B cell (primary cell): ENCODE data around the gene TMEM132D.

ENCODE experiments used
- EZH2 ChIP-seq: IDR thresholded peaks from 2 replicates; pipeline ENCODE4 v1.6.1; 2012; ENCODE audit warnings: borderline replicate concordance, low read depth, mild to moderate bottlenecking, moderate library complexity, low read length; ENCODE audit not compliant: insufficient read depth, poor library complexity, severe bottlenecking
- TF ChIP-seq, protein P1 (sequence below): fragments of 200-600 bp; IDR thresholded peaks from one replicate; pipeline ENCODE4 v1.8.0; 2022; ENCODE audit warnings: antibody characterized with exemption, mild to moderate bottlenecking

DNA sequence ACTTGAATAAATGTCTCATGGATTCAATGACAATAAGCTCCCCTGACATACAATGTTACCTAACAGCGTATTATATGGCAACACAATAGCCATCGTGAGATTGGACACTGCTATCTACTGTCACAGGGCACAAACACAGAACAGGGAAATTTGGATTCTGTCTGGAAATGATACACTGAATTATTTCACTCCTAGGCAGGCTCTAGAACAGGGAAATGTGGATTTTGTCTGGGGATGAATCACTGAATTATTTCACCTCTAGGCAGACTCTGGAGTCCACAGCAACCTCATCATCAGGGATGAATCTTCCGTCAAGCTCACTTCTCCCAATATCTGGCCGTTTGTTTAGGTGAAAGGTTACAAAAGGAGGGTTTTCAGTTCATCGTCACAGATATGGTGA is 288.8 kb downstream of the TMEM132D start:
- no peak for TF ChIP-seq EZH2
- TF ChIP-seq, protein P1, sequence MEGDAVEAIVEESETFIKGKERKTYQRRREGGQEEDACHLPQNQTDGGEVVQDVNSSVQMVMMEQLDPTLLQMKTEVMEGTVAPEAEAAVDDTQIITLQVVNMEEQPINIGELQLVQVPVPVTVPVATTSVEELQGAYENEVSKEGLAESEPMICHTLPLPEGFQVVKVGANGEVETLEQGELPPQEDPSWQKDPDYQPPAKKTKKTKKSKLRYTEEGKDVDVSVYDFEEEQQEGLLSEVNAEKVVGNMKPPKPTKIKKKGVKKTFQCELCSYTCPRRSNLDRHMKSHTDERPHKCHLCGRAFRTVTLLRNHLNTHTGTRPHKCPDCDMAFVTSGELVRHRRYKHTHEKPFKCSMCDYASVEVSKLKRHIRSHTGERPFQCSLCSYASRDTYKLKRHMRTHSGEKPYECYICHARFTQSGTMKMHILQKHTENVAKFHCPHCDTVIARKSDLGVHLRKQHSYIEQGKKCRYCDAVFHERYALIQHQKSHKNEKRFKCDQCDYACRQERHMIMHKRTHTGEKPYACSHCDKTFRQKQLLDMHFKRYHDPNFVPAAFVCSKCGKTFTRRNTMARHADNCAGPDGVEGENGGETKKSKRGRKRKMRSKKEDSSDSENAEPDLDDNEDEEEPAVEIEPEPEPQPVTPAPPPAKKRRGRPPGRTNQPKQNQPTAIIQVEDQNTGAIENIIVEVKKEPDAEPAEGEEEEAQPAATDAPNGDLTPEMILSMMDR: no peak
